ENCODE data around the gene IGDCC3. TPM values are rescaled to one million over a fixed set of nuclear protein-coding genes. Genes with fewer than 3 reads are reported as not detected.

Gene IGDCC3
- total RNA-seq, 1 experiment from 2014 or later: 53.5 TPM

- Mint-ChIP-seq H3K27ac (no peak overlapping the region), H3K4me1 (peaks cover 45% of the 10 kb centered on the region), H3K4me3 (no peak overlapping the region), H3K36me3 (no peaks in the 10 kb centered on the region), H3K9me3 (no peaks in the 10 kb centered on the region), H3K27me3 (ENCODE audit: low read depth) (no peaks in the 10 kb centered on the region)
- ChIA-PET POLR2A (no interaction called here), CTCF (interaction anchor here (0.8 to 1.0 kb wide), 2 partner anchors 12 to 21 kb away, joined by 3 to 4 read pairs; no protein-coding TSS in a partner anchor)
- no peak for DNase-seq (ENCODE audit: low spot score)
- TF ChIP-seq RELA (CRISPR knock-in tag; IDR thresholded peaks at IDR 0.05; ENCODE audit: borderline replicate concordance) (no peak), NR1H2 (CRISPR knock-in tag; IDR thresholded peaks at IDR 0.05) (no peak), IRF1 (CRISPR knock-in tag; IDR thresholded peaks at IDR 0.05) (no peak), JAZF1 (CRISPR knock-in tag; IDR thresholded peaks at IDR 0.05) (no peak), JUN (CRISPR knock-in tag; IDR thresholded peaks at IDR 0.05) (no peak), ZNF232 (CRISPR knock-in tag; IDR thresholded peaks at IDR 0.05) (no peak), ZNF423 (CRISPR knock-in tag; IDR thresholded peaks at IDR 0.05) (no peak), USF1 (CRISPR knock-in tag; IDR thresholded peaks at IDR 0.05) (no peak), CDX4 (CRISPR knock-in tag; IDR thresholded peaks at IDR 0.05; ENCODE audit: borderline replicate concordance) (no peak), CREB1 (CRISPR knock-in tag; IDR thresholded peaks at IDR 0.05) (no peak), SOX15 (CRISPR knock-in tag; IDR thresholded peaks at IDR 0.05) (no peak), HMGA2 (CRISPR knock-in tag; IDR thresholded peaks at IDR 0.05) (no peak), AR (CRISPR knock-in tag; IDR thresholded peaks at IDR 0.05) (no peak)
- ATAC-seq: no peak
Observed at GRCh38 chr15:65406424-65407000, 28.7 kb upstream of the IGDCC3 start.

GRCh38 chr15:65405791-65406423, 28.1 kb upstream of the IGDCC3 start:
- no peak overlapping the region for H3K4me3 Mint-ChIP-seq
- ChIA-PET CTCF (interaction anchor here (0.8 to 2.2 kb wide), 2 partner anchors 9 to 11 kb away, joined by 3 to 10 read pairs; no protein-coding TSS in a partner anchor), POLR2A (interaction anchor here (2.9 kb wide), 1 partner anchor 16 kb away, joined by 12 read pairs; no protein-coding TSS in a partner anchor)
- H3K27me3 Mint-ChIP-seq (ENCODE audit: low read depth): no peaks in the 10 kb centered on the region
- ATAC-seq (no peak), DNase-seq (ENCODE audit: low spot score) (no peak)
- peaks cover 44% of the 10 kb centered on the region for H3K4me1 Mint-ChIP-seq
- H3K27ac Mint-ChIP-seq: no peak overlapping the region
- no peaks in the 10 kb centered on the region for H3K9me3 Mint-ChIP-seq
- H3K36me3 Mint-ChIP-seq: no peaks in the 10 kb centered on the region
- no peak for TF ChIP-seq ZNF671 (CRISPR knock-in tag; IDR thresholded peaks at IDR 0.05)
- no peak for TF ChIP-seq USF1 (CRISPR knock-in tag; IDR thresholded peaks at IDR 0.05)
- TF ChIP-seq ZNF138 (CRISPR knock-in tag; conservative IDR thresholded peaks at IDR 0.05): no peak
- TF ChIP-seq ATF3 (CRISPR knock-in tag; conservative IDR thresholded peaks at IDR 0.05): no peak
- no peak for TF ChIP-seq ATF6 (CRISPR knock-in tag; IDR thresholded peaks at IDR 0.05)
- TF ChIP-seq ELF4 (CRISPR knock-in tag; IDR thresholded peaks at IDR 0.05; ENCODE audit: low read depth): no peak
- TF ChIP-seq PREB (CRISPR knock-in tag; IDR thresholded peaks at IDR 0.05; ENCODE audit: borderline replicate concordance): no peak
- no peak for TF ChIP-seq GTF2I (CRISPR knock-in tag; conservative IDR thresholded peaks at IDR 0.05)
- TF ChIP-seq AFF4 (CRISPR knock-in tag; IDR thresholded peaks at IDR 0.05; ENCODE audit: borderline replicate concordance): no peak
